H7 (cell line): ENCODE data around the gene HNRNPL. TPM values are rescaled to one million over a fixed set of nuclear protein-coding genes. Genes with fewer than 3 reads are reported as not detected.
"Not testable (repeated sequence)": the region's sequence is repeated elsewhere in the genome, so short reads cannot be mapped to it uniquely, and the experiment has no call there.

ENCODE experiments used
- DNase-seq: peaks from one replicate; pipeline ENCODE4 v3.0.0; 2012
- H3K27me3 ChIP-seq: 2 replicates; pipeline ENCODE4 v1.6.0; 2011; ENCODE audit warnings: mild to moderate bottlenecking, low read length; ENCODE audit not compliant: control insufficient read depth, insufficient read depth
- H3K36me3 ChIP-seq: replicated peaks from 2 replicates; pipeline ENCODE4 v1.5.1; 2011; ENCODE audit warnings: low read length; ENCODE audit not compliant: control insufficient read depth, insufficient read depth
- H3K4me3 ChIP-seq: 2 replicates; pipeline ENCODE4 v1.5.1; 2011; ENCODE audit warnings: low read depth, mild to moderate bottlenecking, control low read depth, low read length, moderate library complexity; ENCODE audit not compliant: insufficient read depth
- total RNA-seq: library from RNA; depleted of rRNA; stranded (reverse); fragments of >200 nt; shearing (Covaris generic); gene quantifications from 2 replicates; pipeline ENCODE4 v1.2.3, GENCODE V29; 2014; rRNA removed

HNRNPL gene
- total RNA-seq, 1 experiment from 2014 or later, result 591 TPM

GRCh38 chr19:38796154-38796553, 53.6 kb downstream of the HNRNPL start:
- DNase-seq, result no peak
- Histone ChIP-seq H3K27me3 (no peaks in the 10 kb centered on the region), H3K4me3 (no peak overlapping the region), H3K36me3 (no peaks in the 10 kb centered on the region)

- no peak for DNase-seq
- Histone ChIP-seq H3K27me3 (no peaks in the 10 kb centered on the region), H3K4me3 (no peak overlapping the region)
These were observed 54.2 kb downstream of the HNRNPL start for GRCh38 chr19:38795549-38795948.

GRCh38 chr19:38793671-38794070, 56.1 kb downstream of the HNRNPL start:
- Histone ChIP-seq H3K27me3 (no peaks in the 10 kb centered on the region), H3K4me3 (no peak overlapping the region), H3K36me3 (no peaks in the 10 kb centered on the region)
- DNase-seq, result no peak

More at GRCh38 chr19:38795549-38795948, 54.2 kb downstream of the HNRNPL start:
- H3K36me3 ChIP-seq, result no peaks in the 10 kb centered on the region

GRCh38 chr19:38793177-38793576, 56.6 kb downstream of the HNRNPL start:
- Histone ChIP-seq H3K27me3 (peaks cover 2% of the 10 kb centered on the region; the same call in 1 of the 2 replicates), H3K36me3 (no peaks in the 10 kb centered on the region), H3K4me3 (no peak overlapping the region)
- DNase-seq, result peak; percentile 15

- no peak overlapping the region for H3K4me3 ChIP-seq
- no peaks in the 10 kb centered on the region for H3K36me3 ChIP-seq
- DNase-seq, result peak; percentile 61
- peaks cover 2% of the 10 kb centered on the region; the same call in 1 of the 2 replicates for H3K27me3 ChIP-seq
These were observed 57.3 kb downstream of the HNRNPL start for GRCh38 chr19:38792250-38793111.

- not testable (repeated sequence) for H3K36me3 ChIP-seq, DNase-seq, H3K4me3 ChIP-seq, H3K27me3 ChIP-seq
These were observed 58.2 kb downstream of the HNRNPL start for GRCh38 chr19:38791451-38792064.

- not testable (repeated sequence) for H3K27me3 ChIP-seq, H3K4me3 ChIP-seq, H3K36me3 ChIP-seq, DNase-seq
These were observed 59.0 kb downstream of the HNRNPL start for GRCh38 chr19:38790507-38791403.

- Histone ChIP-seq H3K27me3 (peaks cover 2% of the 10 kb centered on the region; the same call in 1 of the 2 replicates), H3K36me3 (no peaks in the 10 kb centered on the region), H3K4me3 (no peak within 1 kb of the TSS)
- peak; percentile 41 for DNase-seq
These were observed 61.1 kb downstream of the HNRNPL start, which contains the start of gene LGALS7B for GRCh38 chr19:38788478-38789243. LGALS7B (plus strand) TSS chr19:38789200; CDS start chr19:38789227, 27 bp downstream.

- Histone ChIP-seq H3K36me3 (no peaks in the 10 kb centered on the region), H3K27me3 (peaks cover 2% of the 10 kb centered on the region; the same call in 1 of the 2 replicates), H3K4me3 (no peak overlapping the region)
- DNase-seq, result no peak
These were observed 63.1 kb downstream of the HNRNPL start for GRCh38 chr19:38786572-38787265.

Other genes starting within 250 kb of the HNRNPL start
- 8.2 and 13.7 TPM in 2 replicates for gene MAP4K1, start 232.0 kb downstream of the HNRNPL start, total RNA-seq
- 408 and 422 TPM in 2 replicates for gene EIF3K, start 230.8 kb downstream of the HNRNPL start, total RNA-seq
- 163 and 226 TPM in 2 replicates for gene ACTN4, start 202.3 kb downstream of the HNRNPL start, total RNA-seq
- gene CAPN12, start 105.5 kb downstream of the HNRNPL start, total RNA-seq, result 3.0 and 5.4 TPM in 2 replicates
- 0.37 and 1.9 TPM in 2 replicates for gene LGALS7, start 76.5 kb downstream of the HNRNPL start, total RNA-seq
- gene LGALS7B, start 60.8 kb downstream of the HNRNPL start, total RNA-seq, result not detected in 2 replicates
- gene LGALS4, start 37.0 kb downstream of the HNRNPL start, total RNA-seq, result not detected in 2 replicates
- gene ECH1, start 18.2 kb downstream of the HNRNPL start, total RNA-seq, result 97.6 and 109 TPM in 2 replicates
- gene RINL, start 28.3 kb upstream of the HNRNPL start, total RNA-seq, result 34.0 and 40.5 TPM in 2 replicates
- gene SIRT2, start 49.6 kb upstream of the HNRNPL start, total RNA-seq, result 11.6 and 11.8 TPM in 2 replicates
- gene NFKBIB, start 50.0 kb upstream of the HNRNPL start, total RNA-seq, result 26.0 and 30.6 TPM in 2 replicates
- gene CCER2, start 62.2 kb upstream of the HNRNPL start, total RNA-seq, result 0.07 TPM in 1 of 2 replicates, not detected in the other
- gene SARS2, start 80.8 kb upstream of the HNRNPL start, total RNA-seq, result 65.9 and 75.6 TPM in 2 replicates
- 106 and 115 TPM in 2 replicates for gene MRPS12, start 81.0 kb upstream of the HNRNPL start, total RNA-seq
- gene FBXO17, start 125.8 kb upstream of the HNRNPL start, total RNA-seq, result 22.2 and 25.3 TPM in 2 replicates
- 4.0 and 5.5 TPM in 2 replicates for gene FBXO27, start 182.6 kb upstream of the HNRNPL start, total RNA-seq
- gene ACP7, start 234.4 kb upstream of the HNRNPL start, total RNA-seq, result 0.14 TPM in 1 of 2 replicates, not detected in the other